ENCODE data around the gene ALMS1.

GRCh38 chr2:73341039-73341438 is 44.6 kb upstream of the ALMS1 start:
- no peak for TF ChIP-seq PKNOX1 (IDR thresholded peaks at IDR 0.05)
- no peak for TF ChIP-seq ELF4 (IDR thresholded peaks at IDR 0.05)
- no peak for TF ChIP-seq FOXA1 (IDR thresholded peaks at IDR 0.05)
- TF ChIP-seq HDGF (IDR thresholded peaks at IDR 0.05; ENCODE audit: borderline replicate concordance) = no peak
- TF ChIP-seq SP1 (IDR thresholded peaks at IDR 0.05) = no peak
- TF ChIP-seq LEF1 (IDR thresholded peaks at IDR 0.05; ENCODE audit: borderline replicate concordance) = no peak
- no peak for TF ChIP-seq FOXK2 (IDR thresholded peaks at IDR 0.05)
